GM12878 (cell line): ENCODE measurements around the gene YDJC. TPM values are rescaled to one million over a fixed set of nuclear protein-coding genes. Genes with fewer than 3 reads are reported as not detected.

Experiments
- ATAC-seq: fragments of 200-7000 bp; cut with Tn5 transposase; 3 replicates; pipeline ENCODE4 v1.9.1; 2020; ENCODE audit warnings: mild to moderate bottlenecking, moderate library complexity
- BruUV-seq: library from RNA; stranded (reverse); fragments of 400-500 nt; replicated peaks from 2 replicates; lab custom pipeline; 2021; lab: Mats Ljungman, UMichigan
- CTCF ChIA-PET: fragments of 300-600 bp; sonication (Branson Sonifier 250); formaldehyde crosslinking; extraction: SDS; loops from one replicate; lab custom pipeline; 2021; ENCODE audit warnings: inconsistent platforms; lab: Yijun Ruan, JAX
- POLR2A ChIA-PET: fragments of 350-600 bp; formaldehyde crosslinking; extraction: SDS; loops from one replicate; lab custom pipeline; 2021; ENCODE audit warnings: inconsistent platforms; lab: Charles Lee
- RAD21 ChIA-PET: fragments of 300-600 bp; sonication (Branson Sonifier 250); formaldehyde crosslinking; loops from one replicate; lab custom pipeline; 2023; ENCODE audit warnings: antibody characterized with exemption; ENCODE audit not compliant: unreplicated experiment; lab: Charles Lee
- SMC1A ChIA-PET: fragments of 300-600 bp; sonication (Branson Sonifier 250); formaldehyde crosslinking; loops from one replicate; lab custom pipeline; 2023; ENCODE audit not compliant: unreplicated experiment, uncharacterized antibody; lab: Charles Lee
- DNase-seq: peaks from one replicate; pipeline ENCODE4 v3.0.0-alpha.2; 2011; ENCODE audit warnings: low read depth, low spot score
- FAIRE-seq: peaks from 3 replicates; lab custom pipeline; 2011; peaks lifted over from hg19 to GRCh38; lab: Jason Lieb, UNC
- H2AFZ ChIP-seq: 2 replicates; pipeline ENCODE4 v1.6.0; 2011; ENCODE audit warnings: low read depth, low read length, control low read depth; ENCODE audit not compliant: control insufficient read depth
- H3K27ac ChIP-seq: 2 replicates; pipeline ENCODE4 v1.5.1; 2011; ENCODE audit warnings: control low read depth; ENCODE audit not compliant: control insufficient read depth, insufficient read depth
- H3K27me3 ChIP-seq, 2 experiments: replicated peaks in 1 of 2; 2 replicates each; pipeline versions ENCODE4 v1.6.0 to v1.6.1; 2011; ENCODE audit warnings: low read length in 1 of 2; ENCODE audit not compliant: control insufficient read depth in 2 of 2, insufficient read depth in 2 of 2
- H3K36me3 ChIP-seq, 2 experiments: 2 replicates each; pipeline ENCODE4 v1.5.1; 2011; ENCODE audit warnings: low read length in 1 of 2; ENCODE audit not compliant: control insufficient read depth in 2 of 2, insufficient read depth in 2 of 2
- H3K4me1 ChIP-seq: 2 replicates; pipeline ENCODE4 v1.6.1; 2011; ENCODE audit warnings: mild to moderate bottlenecking, low read length, moderate library complexity, mixed read lengths; ENCODE audit not compliant: control insufficient read depth, insufficient read depth
- H3K4me2 ChIP-seq: 2 replicates; pipeline ENCODE4 v1.6.0; 2011; ENCODE audit warnings: control low read depth; ENCODE audit not compliant: control insufficient read depth, insufficient read depth
- H3K4me3 ChIP-seq: fragments of 200-600 bp; sonication (generic); 2 replicates; pipeline ENCODE4 v1.5.1; 2016
- H3K79me2 ChIP-seq: 2 replicates; pipeline ENCODE4 v1.6.0; 2011; ENCODE audit warnings: low read length; ENCODE audit not compliant: control insufficient read depth, insufficient read depth
- H3K9ac ChIP-seq: 2 replicates; pipeline ENCODE4 v1.8.0; 2011; ENCODE audit warnings: low read length, control low read depth, mixed read lengths; ENCODE audit not compliant: control insufficient read depth, insufficient read depth
- H3K9me3 ChIP-seq: replicated peaks from 3 replicates; pipeline ENCODE4 v1.5.1; 2011; ENCODE audit warnings: mild to moderate bottlenecking, low read length; ENCODE audit not compliant: control insufficient read depth, insufficient read depth
- H4K20me1 ChIP-seq: 2 replicates; pipeline ENCODE4 v1.6.0; 2011; ENCODE audit not compliant: control insufficient read depth, insufficient read depth
- BACH1 ChIP-seq: fragments of 450-650 bp; IDR thresholded peaks from 2 replicates; pipeline ENCODE4 v1.6.1; 2017; ENCODE audit warnings: mild to moderate bottlenecking, borderline replicate concordance
- EGR1 ChIP-seq, 2 experiments: IDR thresholded peaks; 1 replicate in 1 of 2; 2 replicates in 1 of 2; pipeline ENCODE4 v1.6.1; 2011 to 2012; ENCODE audit warnings: low read depth in 2 of 2, low read length in 2 of 2, borderline replicate concordance in 1 of 2, mild to moderate bottlenecking in 1 of 2, moderate library complexity in 1 of 2
- ELK1 ChIP-seq: IDR thresholded peaks from 2 replicates; pipeline ENCODE4 v1.6.1; 2012; ENCODE audit warnings: low read depth, low read length, improper control_type of control experiment
- ETV6 ChIP-seq, 2 experiments: fragments of 450-650 bp in 1 of 2; IDR thresholded peaks in 1 of 2; conservative IDR thresholded peaks in 1 of 2; 2 replicates each; pipeline ENCODE4 v1.6.1; 2014; ENCODE audit warnings: antibody characterized with exemption in 1 of 2, borderline replicate concordance in 1 of 2, low read depth in 1 of 2, mild to moderate bottlenecking in 1 of 2, moderate library complexity in 1 of 2
- FOXK2 ChIP-seq: fragments of 450-650 bp; IDR thresholded peaks from 2 replicates; pipeline ENCODE4 v1.6.1; 2017; ENCODE audit warnings: mild to moderate bottlenecking, moderate library complexity
- IRF5 ChIP-seq: fragments of 450-650 bp; IDR thresholded peaks from 2 replicates; pipeline ENCODE4 v1.6.1; 2017; ENCODE audit warnings: borderline replicate concordance
- PAX5 ChIP-seq: IDR thresholded peaks from 2 replicates; pipeline ENCODE4 v1.6.1; 2011; ENCODE audit warnings: low read depth, low read length, borderline replicate concordance
- PML ChIP-seq: IDR thresholded peaks from 2 replicates; pipeline ENCODE4 v1.6.1; 2012; ENCODE audit warnings: low read length, inconsistent platforms
- POLR2AphosphoS5 ChIP-seq: IDR thresholded peaks from 2 replicates; pipeline ENCODE4 v1.6.1; 2011; ENCODE audit warnings: mild to moderate bottlenecking, low read length, inconsistent platforms
- POU2F2 ChIP-seq: IDR thresholded peaks from 3 replicates; pipeline ENCODE4 v1.6.1; 2011; ENCODE audit warnings: low read depth, mild to moderate bottlenecking, low read length, borderline replicate concordance
- SMC3 ChIP-seq: IDR thresholded peaks from 2 replicates; pipeline ENCODE4 v1.6.1; 2011; ENCODE audit warnings: low read length, improper control_type of control experiment, borderline replicate concordance
- TAF1 ChIP-seq: IDR thresholded peaks from 2 replicates; pipeline ENCODE4 v1.6.1; 2011; ENCODE audit warnings: mild to moderate bottlenecking, low read depth, low read length, borderline replicate concordance
- TARDBP ChIP-seq: IDR thresholded peaks from 2 replicates; pipeline ENCODE4 v1.6.1; 2016; ENCODE audit warnings: borderline replicate concordance
- ZBTB40 ChIP-seq: fragments of 450-650 bp; IDR thresholded peaks from 2 replicates; pipeline ENCODE4 v1.6.1; 2016; ENCODE audit warnings: mild to moderate bottlenecking, moderate library complexity, borderline replicate concordance
- ZNF207 ChIP-seq: fragments of 450-650 bp; IDR thresholded peaks from 2 replicates; pipeline ENCODE4 v1.6.1; 2014; ENCODE audit warnings: antibody characterized with exemption, mild to moderate bottlenecking, borderline replicate concordance
- WGBS: methylation state at CpG from one replicate; pipeline ENCODE4 v1.1.6; 2016; ENCODE audit warnings: low lambda C conversion rate; ENCODE audit not compliant: insufficient replicate concordance, insufficient coverage; ENCODE audit errors: missing lambda C conversion rate; 5-methylcytosine and 5-hydroxymethylcytosine counted together
- in situ Hi-C: fragments of 300-500 bp; cut with MboI; formaldehyde crosslinking; loops from 9 replicates; pipeline ENCODE4 v1.14.3; 2018; ENCODE audit warnings: mixed read lengths
- intact Hi-C: fragments of 100-400 bp; cut with micrococcal nuclease; formaldehyde crosslinking; loops from one replicate; pipeline ENCODE4 v1.14.2; 2022; ENCODE audit not compliant: unreplicated experiment
- polyA plus RNA-seq, 11 experiments: library from polyadenylated mRNA; depleted of rRNA in 4 of 11; unstranded in 6 of 11; stranded (reverse) in 5 of 11; fragments of >200 nt; fragmentation: Nextera tagmentation in 4 of 11; fragmentation: Illumina TruSeq in 1 of 11; extraction: Ambion mirVana in 4 of 11; extraction: Trizol in 1 of 11; gene quantifications; 1 replicate in 1 of 11; 2 replicates in 10 of 11; pipeline versions ENCODE4 v1.2.1 to v1.2.3, GENCODE V29; 2011 to 2016; ENCODE audit warnings: inconsistent platforms in 2 of 11, missing spikeins in 2 of 11, low read depth in 1 of 11
- total RNA-seq, 4 experiments: library from RNA; depleted of rRNA in 3 of 4; stranded (reverse); fragments of >200 nt in 3 of 4; fragmentation: Illumina TruSeq in 1 of 4; extraction: Trizol in 1 of 4; gene quantifications; 2 replicates each; pipeline versions ENCODE4 v1.2.1 to v1.2.3, GENCODE V29; 2013 to 2021

The YDJC gene
- total and polyA plus RNA-seq, 10 of the 15 experiments (the other 5 are each of a cell fraction or from before 2014, with no cell fraction given), result 1.00 to 77.6 (median 38.4) TPM

GRCh38 chr22:21628386-21629254 is 1.2 kb downstream of the YDJC start:
- POLR2A ChIA-PET, result interaction anchor here (0.8 to 3.9 kb wide), 6 partner anchors 11 to 59 kb away, joined by 3 to 42 read pairs (median 4); partner anchors contain the start of gene SDF2L1
- in situ Hi-C loops, result no loop called here
- TF ChIP-seq EGR1 (IDR thresholded peaks at IDR 0.05; ENCODE audit: borderline replicate concordance in 1 of 2, low read depth in 2 of 2, low read length in 2 of 2), result 0 out of 3 replicates have a peak, but pooled peaks of 1 of the 2 experiments have one; percentile 27
- TF ChIP-seq ZBTB40, result no peak
- no peak for TF ChIP-seq POLR2AphosphoS5
- 0 out of 2 replicates have a peak, but pooled peaks have one; percentile 4 for TF ChIP-seq PAX5
- no peak for TF ChIP-seq ELK1
- TF ChIP-seq TAF1, result no peak
- TF ChIP-seq ETV6 (conservative IDR thresholded peaks at IDR 0.05 in 1 of 2, IDR thresholded peaks at IDR 0.05 in 1 of 2; ENCODE audit: borderline replicate concordance in 1 of 2, low read depth in 1 of 2), result no peak
- no peak for TF ChIP-seq TARDBP
- no peak for TF ChIP-seq FOXK2
- TF ChIP-seq POU2F2, result no peak
- TF ChIP-seq IRF5, result no peak
- no peak for TF ChIP-seq SMC3
- TF ChIP-seq PML, result no peak
- TF ChIP-seq ZNF207, result no peak
- peak; percentile 74 for TF ChIP-seq BACH1

More at GRCh38 chr22:21628386-21629254, 1.2 kb downstream of the YDJC start:
- peak overlapping the region; percentile 93 for H3K9ac ChIP-seq
- H2AFZ ChIP-seq, result peak overlapping the region; percentile 26; the same call in 1 of the 2 replicates
- SMC1A ChIA-PET, result interaction anchor here (0.7 to 3.1 kb wide), 8 partner anchors 11 to 59 kb away, joined by 3 to 39 read pairs (median 8); partner anchors contain the start of gene SDF2L1
- peaks cover 10% of the 10 kb centered on the region; the same call in 1 of the 2 replicates for H3K4me1 ChIP-seq
- H3K27me3 ChIP-seq, result no peaks in the 10 kb centered on the region
- intact Hi-C loops, result no loop called here
- no peaks in the 10 kb centered on the region for H3K9me3 ChIP-seq
- ATAC-seq (peak; percentile 29), FAIRE-seq (no peak), DNase-seq (no peak)
- RAD21 ChIA-PET, result interaction anchor here (0.7 to 3.8 kb wide), 9 partner anchors 11 to 324 kb away, joined by 3 to 50 read pairs (median 3); partner anchors contain the start of genes PPIL2, PPM1F and SDF2L1
- 59% methylated on average over 66 of the region's 74 CpGs for WGBS
- BruUV-seq, result no TSS peak
- H4K20me1 ChIP-seq, result peaks cover 7% of the 10 kb centered on the region
- H3K4me3 ChIP-seq, result peak overlapping the region; percentile 98
- H3K27ac ChIP-seq, result peak overlapping the region; percentile 93
- H3K79me2 ChIP-seq, result peaks cover 27% of the 10 kb centered on the region
- CTCF ChIA-PET, result interaction anchor here (0.6 to 5.9 kb wide), 24 partner anchors 8 to 310 kb away, joined by 3 to 106 read pairs (median 5); partner anchors contain the start of genes PPIL2 and SDF2L1
- peaks cover 7 to 9% of the 10 kb centered on the region in 2 experiments; a peak in 3 of 4 replicates for H3K36me3 ChIP-seq
- H3K4me2 ChIP-seq, result peak overlapping the region; percentile 87
